ENCODE measurements around the gene KLHDC7A.

KLHDC7A gene

GRCh38 chr1:18468570-18468969 lies 12.2 kb upstream of the KLHDC7A start:
- Mint-ChIP-seq H3K9me3 (no peaks in the 10 kb centered on the region), H3K27me3 (ENCODE audit: low read depth) (peaks cover 19% of the 10 kb centered on the region), H3K27ac (no peak overlapping the region), H3K36me3 (ENCODE audit: low read depth) (no peaks in the 10 kb centered on the region), H3K4me1 (no peaks in the 10 kb centered on the region), H3K4me3 (no peak overlapping the region)
- TF ChIP-seq CTCF (IDR thresholded peaks at IDR 0.05; ENCODE audit: unreplicated experiment in 3 of 3): no peak

DNA sequence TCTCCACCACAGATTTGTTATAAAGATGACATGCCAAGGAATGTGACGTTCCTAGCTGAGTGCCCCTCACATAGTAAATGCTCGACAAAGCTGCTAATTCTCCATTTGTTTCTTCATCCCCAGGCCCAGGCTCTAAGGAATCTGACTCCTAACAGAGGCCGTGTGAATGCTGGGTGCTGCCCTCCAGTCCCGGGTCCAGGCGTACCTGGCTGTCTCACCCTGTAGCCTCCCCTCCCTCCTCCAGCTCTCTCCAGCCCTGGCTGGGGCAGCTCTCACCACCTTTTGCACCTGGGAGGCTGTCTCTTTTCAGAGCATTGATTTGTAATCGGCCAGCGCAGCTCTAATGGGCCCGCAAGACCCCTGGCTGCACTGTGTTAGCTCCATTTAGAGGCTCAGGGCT lies 11.2 kb upstream of the KLHDC7A start:
- Mint-ChIP-seq H3K4me1 (no peaks in the 10 kb centered on the region), H3K36me3 (ENCODE audit: low read depth) (no peaks in the 10 kb centered on the region), H3K27me3 (ENCODE audit: low read depth) (peaks cover 14% of the 10 kb centered on the region), H3K27ac (no peak overlapping the region), H3K4me3 (no peak overlapping the region), H3K9me3 (no peaks in the 10 kb centered on the region)
- no peak for TF ChIP-seq CTCF (IDR thresholded peaks at IDR 0.05; ENCODE audit: unreplicated experiment in 3 of 3)

DNA sequence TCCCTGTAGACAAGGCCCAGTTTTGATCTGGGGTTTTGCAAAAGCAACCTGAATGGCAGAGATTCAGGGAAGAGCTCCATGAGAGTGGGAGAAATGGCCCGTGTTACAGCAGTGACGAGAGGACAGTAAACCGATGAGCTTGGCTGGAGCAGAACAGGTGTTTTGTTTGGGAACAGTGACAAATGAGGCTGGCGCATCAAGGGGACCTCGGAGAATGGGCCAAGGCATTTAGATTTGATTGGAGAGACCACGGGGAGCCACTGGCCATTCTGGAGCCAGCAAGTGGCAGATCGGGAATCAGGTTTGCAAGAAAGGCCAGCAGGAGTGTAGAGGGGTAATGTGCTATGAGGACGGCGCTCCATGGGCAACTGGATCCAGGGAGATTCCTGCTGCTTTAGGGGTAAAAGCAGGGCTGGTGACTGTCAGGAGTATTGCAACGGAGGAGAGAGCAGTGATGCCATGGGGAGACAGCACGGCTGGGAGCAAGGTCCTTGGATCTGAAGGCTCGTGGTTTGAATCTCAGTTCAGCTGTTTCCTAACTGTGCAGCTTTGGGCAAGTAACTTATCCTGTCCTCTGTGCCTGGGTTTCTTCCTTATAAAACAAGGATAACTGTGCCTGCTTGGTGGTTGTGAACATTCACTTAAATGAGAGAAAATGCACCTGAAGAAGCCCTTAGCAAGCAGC lies 9.9 kb upstream of the KLHDC7A start:
- no peak for TF ChIP-seq CTCF (IDR thresholded peaks at IDR 0.05; ENCODE audit: unreplicated experiment in 3 of 3)
- Mint-ChIP-seq H3K27me3 (ENCODE audit: low read depth) (peaks cover 10% of the 10 kb centered on the region), H3K4me1 (peaks cover 4% of the 10 kb centered on the region), H3K9me3 (no peaks in the 10 kb centered on the region), H3K36me3 (ENCODE audit: low read depth) (no peaks in the 10 kb centered on the region), H3K27ac (no peak overlapping the region), H3K4me3 (no peak overlapping the region)

DNA sequence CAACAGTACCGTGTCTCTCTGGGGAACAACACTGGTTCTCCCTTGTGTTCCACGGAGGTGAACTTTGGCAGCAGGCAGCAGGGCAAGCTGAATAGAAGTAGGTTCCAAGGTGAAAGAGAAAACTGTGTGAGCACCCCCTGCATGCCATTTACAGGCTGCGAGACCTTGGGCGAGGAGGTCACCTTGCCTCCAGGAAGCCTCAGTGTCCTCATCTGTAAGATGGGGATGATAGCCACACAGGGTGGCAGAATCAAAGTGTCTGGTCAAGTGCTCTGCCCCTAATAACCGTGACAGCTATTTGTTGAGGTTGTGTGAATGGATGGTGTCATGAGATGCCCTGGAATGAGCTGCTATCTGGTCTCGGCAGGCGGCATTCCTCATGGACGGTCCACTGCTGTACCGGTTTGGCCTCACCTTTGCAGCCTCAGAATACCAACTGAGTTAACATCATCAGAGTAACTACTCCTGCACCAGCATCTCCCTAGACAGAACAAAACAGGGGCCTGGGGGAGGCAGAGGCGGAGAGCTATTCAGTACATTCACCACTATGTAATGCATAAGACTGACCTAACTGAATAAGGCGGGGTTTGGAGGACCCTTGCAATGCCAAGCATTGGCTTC lies 7.4 kb upstream of the KLHDC7A start:
- TF ChIP-seq CTCF (IDR thresholded peaks at IDR 0.05; ENCODE audit: unreplicated experiment in 3 of 3): no peak
- Mint-ChIP-seq H3K36me3 (ENCODE audit: low read depth) (no peaks in the 10 kb centered on the region), H3K9me3 (no peaks in the 10 kb centered on the region), H3K27me3 (ENCODE audit: low read depth) (peaks cover 12% of the 10 kb centered on the region), H3K4me3 (no peak overlapping the region), H3K4me1 (peaks cover 10% of the 10 kb centered on the region), H3K27ac (no peak overlapping the region)

GRCh38 chr1:18474559-18475175 lies 6.1 kb upstream of the KLHDC7A start:
- H3K4me1 Mint-ChIP-seq: peaks cover 19% of the 10 kb centered on the region
- H3K27ac Mint-ChIP-seq: no peak overlapping the region
- no peaks in the 10 kb centered on the region for H3K9me3 Mint-ChIP-seq
- TF ChIP-seq CTCF (IDR thresholded peaks at IDR 0.05; ENCODE audit: unreplicated experiment in 3 of 3): no peak
- H3K4me3 Mint-ChIP-seq: no peak overlapping the region
- no peaks in the 10 kb centered on the region for H3K36me3 Mint-ChIP-seq (ENCODE audit: low read depth)
- peaks cover 16% of the 10 kb centered on the region for H3K27me3 Mint-ChIP-seq (ENCODE audit: low read depth)
